ENCODE results near the gene ARL8A. TPM values are rescaled to one million over a fixed set of nuclear protein-coding genes. Genes with fewer than 3 reads are reported as not detected.

The ARL8A gene
- total RNA-seq, 1 experiment from 2014 or later, result 45.6 TPM

DNA sequence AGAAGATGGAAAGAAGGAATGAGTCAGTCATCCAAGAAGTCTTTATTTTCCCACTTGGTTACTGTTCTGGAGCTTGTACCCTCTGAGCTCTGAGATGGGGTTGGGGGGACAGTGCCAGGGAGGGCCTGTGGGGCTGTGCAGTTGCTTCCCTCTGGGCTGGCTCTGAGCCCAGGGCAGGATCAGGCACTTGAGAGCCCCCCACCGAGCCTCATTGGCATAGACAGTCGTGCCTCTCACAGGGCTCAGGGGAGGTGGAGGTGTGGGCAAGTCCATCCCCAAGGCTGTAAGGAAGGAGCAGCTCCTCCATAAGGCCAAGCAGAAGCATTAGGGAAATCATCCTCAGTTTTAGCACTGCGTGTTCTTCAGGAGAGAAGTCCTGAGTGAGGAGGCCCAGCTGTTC lies 2.5 kb upstream of the ARL8A start:
- intact Hi-C loops (cut with micrococcal nuclease), result no loop called here
- Histone ChIP-seq H3K27me3 (ENCODE audit: insufficient read depth, low read length) (no peaks in the 10 kb centered on the region), H3K4me1 (ENCODE audit: control insufficient read depth in 1 of 2, insufficient read depth in 2 of 2, low read length in 2 of 2) (peaks cover 5 to 20% of the 10 kb centered on the region in 2 experiments; a peak in 3 of 4 replicates), H3K9me3 (ENCODE audit: control insufficient read depth in 1 of 2, insufficient read depth in 1 of 2, low read depth in 1 of 2, low read length in 2 of 2) (no peaks in the 10 kb centered on the region), H3K9ac (ENCODE audit: low read length) (no peak overlapping the region), H3K79me2 (ENCODE audit: insufficient read depth, low read length) (peaks cover 21% of the 10 kb centered on the region), H3K36me3 (ENCODE audit: control insufficient read depth in 1 of 2, insufficient read depth in 2 of 2, low read length in 2 of 2) (no peaks in the 10 kb centered on the region), H3K4me2 (ENCODE audit: low read length) (no peak overlapping the region), H4K20me1 (ENCODE audit: insufficient read depth) (no peaks in the 10 kb centered on the region), H3K4me3 (replicated peaks in 1 of 2; ENCODE audit: low read depth in 1 of 2, low read length in 2 of 2) (no peak overlapping the region), H3K9me2 (ENCODE audit: insufficient read depth) (no peaks in the 10 kb centered on the region), H3K27ac (ENCODE audit: low read depth, low read length) (no peak overlapping the region), H2AFZ (ENCODE audit: low read depth, low read length, poor library complexity, severe bottlenecking) (no peak overlapping the region)
- ChIA-PET POLR2A (no interaction called here), CTCF (interaction anchor here (0.6 to 1.1 kb wide), 2 partner anchors 8 to 42 kb away, joined by 3 read pairs; no protein-coding TSS in a partner anchor), RAD21 (ENCODE audit: low non-redundant PET in 1 of 2, low total read pairs in 2 of 2, uncharacterized antibody in 2 of 2, unreplicated experiment in 2 of 2) (no interaction called here)
- no peak for TF ChIP-seq CEBPB (IDR thresholded peaks at IDR 0.05; ENCODE audit: low read depth)
- TF ChIP-seq SP1 (IDR thresholded peaks at IDR 0.05; ENCODE audit: low read depth), result no peak
- TF ChIP-seq, protein P1, sequence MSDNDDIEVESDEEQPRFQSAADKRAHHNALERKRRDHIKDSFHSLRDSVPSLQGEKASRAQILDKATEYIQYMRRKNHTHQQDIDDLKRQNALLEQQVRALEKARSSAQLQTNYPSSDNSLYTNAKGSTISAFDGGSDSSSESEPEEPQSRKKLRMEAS (IDR thresholded peaks at IDR 0.05), result no peak
- TF ChIP-seq POLR2AphosphoS5 (IDR thresholded peaks at IDR 0.05; ENCODE audit: low read depth, low read length), result no peak
- no peak for TF ChIP-seq ELF1 (IDR thresholded peaks at IDR 0.05; ENCODE audit: borderline replicate concordance, low read depth)
- no peak for TF ChIP-seq CBX3 (IDR thresholded peaks at IDR 0.05; ENCODE audit: low read depth)
- no peak for TF ChIP-seq RAD21 (IDR thresholded peaks at IDR 0.05; ENCODE audit: low read depth)
- TF ChIP-seq, protein P2, sequence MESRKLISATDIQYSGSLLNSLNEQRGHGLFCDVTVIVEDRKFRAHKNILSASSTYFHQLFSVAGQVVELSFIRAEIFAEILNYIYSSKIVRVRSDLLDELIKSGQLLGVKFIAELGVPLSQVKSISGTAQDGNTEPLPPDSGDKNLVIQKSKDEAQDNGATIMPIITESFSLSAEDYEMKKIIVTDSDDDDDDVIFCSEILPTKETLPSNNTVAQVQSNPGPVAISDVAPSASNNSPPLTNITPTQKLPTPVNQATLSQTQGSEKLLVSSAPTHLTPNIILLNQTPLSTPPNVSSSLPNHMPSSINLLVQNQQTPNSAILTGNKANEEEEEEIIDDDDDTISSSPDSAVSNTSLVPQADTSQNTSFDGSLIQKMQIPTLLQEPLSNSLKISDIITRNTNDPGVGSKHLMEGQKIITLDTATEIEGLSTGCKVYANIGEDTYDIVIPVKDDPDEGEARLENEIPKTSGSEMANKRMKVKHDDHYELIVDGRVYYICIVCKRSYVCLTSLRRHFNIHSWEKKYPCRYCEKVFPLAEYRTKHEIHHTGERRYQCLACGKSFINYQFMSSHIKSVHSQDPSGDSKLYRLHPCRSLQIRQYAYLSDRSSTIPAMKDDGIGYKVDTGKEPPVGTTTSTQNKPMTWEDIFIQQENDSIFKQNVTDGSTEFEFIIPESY (IDR thresholded peaks at IDR 0.05; ENCODE audit: extremely low read depth, insufficient replicate concordance, low read length), result no peak
- no peak for TF ChIP-seq TCF7L2 (IDR thresholded peaks at IDR 0.05; ENCODE audit: borderline replicate concordance, extremely low read depth, insufficient read depth, insufficient read length)
- DNase-seq (ENCODE audit: low read depth, low spot score) (no peak), ATAC-seq (no peak)
- no TSS peak for BruUV-seq (replicated peaks)
